ENCODE results near the gene CUEDC2. TPM values are rescaled to one million over a fixed set of nuclear protein-coding genes. Genes with fewer than 3 reads are reported as not detected.

CUEDC2 gene
- total RNA-seq, 1 experiment from 2014 or later, result 40.2 TPM

DNA sequence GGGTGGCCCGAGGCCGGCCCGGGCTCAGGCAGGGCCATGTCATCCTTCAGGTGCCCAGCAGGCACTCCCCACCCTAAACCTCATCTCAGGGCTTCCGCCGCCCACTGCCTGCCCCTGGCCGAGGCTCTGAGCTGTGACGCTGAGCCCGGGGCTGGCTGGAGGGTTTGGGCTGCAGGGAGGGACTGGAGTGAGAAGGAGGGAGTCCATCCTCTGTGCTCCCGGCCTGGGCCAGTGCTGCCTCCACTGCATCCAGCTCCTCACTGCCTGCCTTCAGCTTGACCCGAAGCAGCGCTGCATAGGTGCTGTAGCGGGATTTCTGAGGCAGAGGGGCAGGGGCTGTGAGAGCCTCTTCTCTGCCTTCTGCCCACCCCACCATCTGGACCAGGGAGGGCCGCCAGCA is 29.3 kb downstream of the CUEDC2 start:
- no peaks in the 10 kb centered on the region; the same call in 1 of the 2 replicates for H3K36me3 Mint-ChIP-seq
- no peak overlapping the region for H3K4me3 Mint-ChIP-seq
- POLR2A ChIA-PET, result interaction anchor here (1.2 kb wide), 1 partner anchor 58 kb away, joined by 3 read pairs; no protein-coding TSS in a partner anchor
- no peak for ATAC-seq
- no peak for TF ChIP-seq ZNF423 (CRISPR knock-in tag; IDR thresholded peaks at IDR 0.05)
- TF ChIP-seq, protein P1, sequence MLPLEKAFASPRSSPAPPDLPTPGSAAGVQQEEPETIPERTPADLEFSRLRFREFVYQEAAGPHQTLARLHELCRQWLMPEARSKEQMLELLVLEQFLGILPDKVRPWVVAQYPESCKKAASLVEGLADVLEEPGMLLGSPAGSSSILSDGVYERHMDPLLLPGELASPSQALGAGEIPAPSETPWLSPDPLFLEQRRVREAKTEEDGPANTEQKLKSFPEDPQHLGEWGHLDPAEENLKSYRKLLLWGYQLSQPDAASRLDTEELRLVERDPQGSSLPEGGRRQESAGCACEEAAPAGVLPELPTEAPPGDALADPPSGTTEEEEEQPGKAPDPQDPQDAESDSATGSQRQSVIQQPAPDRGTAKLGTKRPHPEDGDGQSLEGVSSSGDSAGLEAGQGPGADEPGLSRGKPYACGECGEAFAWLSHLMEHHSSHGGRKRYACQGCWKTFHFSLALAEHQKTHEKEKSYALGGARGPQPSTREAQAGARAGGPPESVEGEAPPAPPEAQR (CRISPR knock-in tag; IDR thresholded peaks at IDR 0.05), result no peak
- H3K4me1 Mint-ChIP-seq, result peaks cover 4% of the 10 kb centered on the region
- no peaks in the 10 kb centered on the region for H3K9me3 Mint-ChIP-seq
- CTCF ChIA-PET, result interaction anchor here (0.5 to 4.8 kb wide), 31 partner anchors 9 to 296 kb away, joined by 3 to 68 read pairs (median 6); partner anchors contain the start of genes ACTR1A, C10orf95, CUEDC2 and FBXL15
- no peak overlapping the region for H3K27ac Mint-ChIP-seq
- peaks cover 33% of the 10 kb centered on the region for H3K27me3 Mint-ChIP-seq (ENCODE audit: low read depth)
- DNase-seq (ENCODE audit: low spot score), result no peak

GRCh38 chr10:102402512-102402896 is 29.9 kb downstream of the CUEDC2 start:
- ATAC-seq (no peak), DNase-seq (ENCODE audit: low spot score) (no peak)
- no peak overlapping the region for H3K27ac Mint-ChIP-seq
- ChIA-PET CTCF (interaction anchor here (0.7 to 4.8 kb wide), 8 partner anchors 8 to 181 kb away, joined by 3 to 68 read pairs (median 22); partner anchors contain the start of genes FBXL15 and NFKB2), POLR2A (no interaction called here)
- H3K9me3 Mint-ChIP-seq, result no peaks in the 10 kb centered on the region
- TF ChIP-seq, protein P2, sequence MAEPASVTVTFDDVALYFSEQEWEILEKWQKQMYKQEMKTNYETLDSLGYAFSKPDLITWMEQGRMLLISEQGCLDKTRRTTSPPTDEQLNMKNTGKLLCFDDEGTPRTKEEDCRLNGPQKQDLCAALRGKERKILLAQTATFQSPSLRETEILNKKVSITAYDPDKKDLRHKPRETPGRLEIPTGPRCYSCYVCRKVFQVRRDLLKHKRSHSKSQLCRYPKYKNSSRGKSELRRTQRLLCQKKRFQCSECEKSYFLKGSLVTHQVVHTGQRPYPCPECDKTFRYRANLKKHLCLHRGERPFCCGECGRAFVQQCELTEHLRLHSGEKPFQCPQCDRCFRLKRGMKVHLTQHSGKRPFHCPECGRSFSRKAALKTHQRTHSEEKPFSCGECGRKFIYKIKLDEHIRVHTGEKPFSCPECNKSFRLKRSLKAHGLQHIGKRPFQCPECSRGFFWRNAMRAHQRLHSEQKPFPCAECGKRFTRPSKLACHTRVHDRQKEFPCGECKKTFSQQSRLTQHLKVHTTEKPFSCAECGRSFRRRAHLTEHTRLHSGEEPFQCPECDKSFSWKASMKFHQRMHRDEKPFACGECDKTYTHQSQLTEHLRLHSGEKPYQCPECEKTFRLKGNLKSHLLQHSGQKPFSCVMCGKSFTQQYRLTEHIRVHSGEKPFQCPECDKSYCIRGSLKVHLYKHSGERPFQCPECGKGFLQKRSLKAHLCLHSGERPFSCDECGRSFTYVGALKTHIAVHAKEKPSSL (CRISPR knock-in tag; conservative IDR thresholded peaks at IDR 0.05), result no peak
- TF ChIP-seq ZNF671 (CRISPR knock-in tag; IDR thresholded peaks at IDR 0.05), result no peak
- TF ChIP-seq RELA (CRISPR knock-in tag; IDR thresholded peaks at IDR 0.05; ENCODE audit: borderline replicate concordance), result no peak
- TF ChIP-seq ZBTB43 (CRISPR knock-in tag; IDR thresholded peaks at IDR 0.05), result no peak
- TF ChIP-seq, protein P3, sequence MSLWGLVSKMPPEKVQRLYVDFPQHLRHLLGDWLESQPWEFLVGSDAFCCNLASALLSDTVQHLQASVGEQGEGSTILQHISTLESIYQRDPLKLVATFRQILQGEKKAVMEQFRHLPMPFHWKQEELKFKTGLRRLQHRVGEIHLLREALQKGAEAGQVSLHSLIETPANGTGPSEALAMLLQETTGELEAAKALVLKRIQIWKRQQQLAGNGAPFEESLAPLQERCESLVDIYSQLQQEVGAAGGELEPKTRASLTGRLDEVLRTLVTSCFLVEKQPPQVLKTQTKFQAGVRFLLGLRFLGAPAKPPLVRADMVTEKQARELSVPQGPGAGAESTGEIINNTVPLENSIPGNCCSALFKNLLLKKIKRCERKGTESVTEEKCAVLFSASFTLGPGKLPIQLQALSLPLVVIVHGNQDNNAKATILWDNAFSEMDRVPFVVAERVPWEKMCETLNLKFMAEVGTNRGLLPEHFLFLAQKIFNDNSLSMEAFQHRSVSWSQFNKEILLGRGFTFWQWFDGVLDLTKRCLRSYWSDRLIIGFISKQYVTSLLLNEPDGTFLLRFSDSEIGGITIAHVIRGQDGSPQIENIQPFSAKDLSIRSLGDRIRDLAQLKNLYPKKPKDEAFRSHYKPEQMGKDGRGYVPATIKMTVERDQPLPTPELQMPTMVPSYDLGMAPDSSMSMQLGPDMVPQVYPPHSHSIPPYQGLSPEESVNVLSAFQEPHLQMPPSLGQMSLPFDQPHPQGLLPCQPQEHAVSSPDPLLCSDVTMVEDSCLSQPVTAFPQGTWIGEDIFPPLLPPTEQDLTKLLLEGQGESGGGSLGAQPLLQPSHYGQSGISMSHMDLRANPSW (CRISPR knock-in tag; conservative IDR thresholded peaks at IDR 0.05; ENCODE audit: low read depth), result no peak
- TF ChIP-seq ATF1 (CRISPR knock-in tag; IDR thresholded peaks at IDR 0.05), result no peak
- TF ChIP-seq CBFB (CRISPR knock-in tag; IDR thresholded peaks at IDR 0.05; ENCODE audit: low read depth), result no peak
- TF ChIP-seq ELF4 (CRISPR knock-in tag; IDR thresholded peaks at IDR 0.05; ENCODE audit: low read depth), result no peak
- H3K4me3 Mint-ChIP-seq, result no peak overlapping the region
- H3K27me3 Mint-ChIP-seq (ENCODE audit: low read depth), result peaks cover 27% of the 10 kb centered on the region
- peaks cover 3% of the 10 kb centered on the region; the same call in 1 of the 2 replicates for H3K4me1 Mint-ChIP-seq
- H3K36me3 Mint-ChIP-seq, result no peaks in the 10 kb centered on the region; the same call in 1 of the 2 replicates

DNA sequence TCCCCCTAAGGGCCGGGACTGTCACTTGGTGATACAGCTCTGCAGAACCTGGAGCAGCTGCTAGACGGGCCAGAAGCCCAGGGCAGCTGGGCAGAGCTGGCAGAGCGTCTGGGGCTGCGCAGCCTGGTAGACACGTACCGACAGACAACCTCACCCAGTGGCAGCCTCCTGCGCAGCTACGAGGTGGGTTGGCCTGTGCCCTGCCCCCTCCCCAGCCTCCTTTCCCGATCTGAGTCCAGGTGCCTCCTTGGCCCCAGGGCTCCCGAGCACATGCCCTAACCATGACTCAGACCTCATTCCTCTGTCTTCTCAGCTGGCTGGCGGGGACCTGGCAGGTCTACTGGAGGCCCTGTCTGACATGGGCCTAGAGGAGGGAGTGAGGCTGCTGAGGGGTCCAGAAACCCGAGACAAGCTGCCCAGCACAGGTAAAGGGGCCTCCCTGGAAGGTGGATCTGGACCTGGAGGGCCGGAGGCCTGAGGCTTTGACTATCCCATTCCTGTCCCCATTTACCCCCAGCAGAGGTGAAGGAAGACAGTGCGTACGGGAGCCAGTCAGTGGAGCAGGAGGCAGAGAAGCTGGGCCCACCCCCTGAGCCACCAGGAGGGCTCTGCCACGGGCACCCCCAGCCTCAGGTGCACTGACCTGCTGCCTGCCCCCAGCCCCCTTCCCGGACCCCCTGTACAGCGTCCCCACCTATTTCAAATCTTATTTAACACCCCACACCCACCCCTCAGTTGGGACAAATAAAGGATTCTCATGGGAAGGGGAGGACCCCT is 30.5 kb downstream of the CUEDC2 start:
- ChIA-PET POLR2A (no interaction called here), CTCF (interaction anchor here (0.7 to 4.8 kb wide), 3 partner anchors 17 to 34 kb away, joined by 3 to 68 read pairs (median 49); partner anchors contain the start of gene FBXL15)
- Mint-ChIP-seq H3K27me3 (ENCODE audit: low read depth) (peaks cover 22% of the 10 kb centered on the region), H3K4me3 (no peak overlapping the region), H3K27ac (no peak overlapping the region), H3K36me3 (no peaks in the 10 kb centered on the region; the same call in 1 of the 2 replicates), H3K4me1 (peaks cover 3% of the 10 kb centered on the region; the same call in 1 of the 2 replicates), H3K9me3 (no peaks in the 10 kb centered on the region)
- DNase-seq (ENCODE audit: low spot score), result no peak
- ATAC-seq, result no peak
- TF ChIP-seq, protein P2 (CRISPR knock-in tag; conservative IDR thresholded peaks at IDR 0.05), result no peak
- TF ChIP-seq ESRRA (CRISPR knock-in tag; IDR thresholded peaks at IDR 0.05; ENCODE audit: borderline replicate concordance) (no peak), AFF4 (CRISPR knock-in tag; IDR thresholded peaks at IDR 0.05; ENCODE audit: borderline replicate concordance) (no peak), USF2 (CRISPR knock-in tag; IDR thresholded peaks at IDR 0.05) (no peak), ZNF671 (CRISPR knock-in tag; IDR thresholded peaks at IDR 0.05) (no peak)

Measured in WTC11 (cell line).